GM18499 (cell line): ENCODE measurements around the gene ZMYM5.
"Not testable (repeated sequence)": the region's sequence is repeated elsewhere in the genome, so short reads cannot be mapped to it uniquely, and the experiment has no call there.

Experiments used
- ATAC-seq: cut with Tn5 transposase; IDR thresholded peaks from one replicate; pipeline ENCODE4 v1.9.1; 2021; ENCODE audit warnings: moderate number of reproducible peaks; ENCODE audit not compliant: insufficient read depth, unreplicated experiment

The ZMYM5 gene

DNA sequence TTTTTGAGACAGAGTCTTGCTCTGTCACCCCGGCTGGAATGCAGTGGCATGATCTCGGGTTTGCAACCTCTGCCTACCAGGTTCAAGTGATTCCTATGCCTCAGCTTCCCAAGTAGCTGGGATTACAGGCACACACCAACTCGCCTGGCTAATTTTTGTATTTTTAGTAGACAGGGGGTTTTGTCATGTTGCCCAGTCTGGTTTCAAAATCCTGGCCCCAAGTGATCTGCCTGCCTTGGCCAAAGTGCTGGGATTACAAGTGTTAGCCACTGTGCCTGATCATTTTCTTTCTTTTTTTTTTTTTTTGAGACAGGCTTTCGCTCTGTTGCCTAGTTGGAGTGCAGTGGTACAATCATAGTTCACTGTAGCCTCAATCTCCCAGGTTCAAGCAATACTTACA is 28.7 kb downstream of the ZMYM5 start:
- no peak for ATAC-seq

DNA sequence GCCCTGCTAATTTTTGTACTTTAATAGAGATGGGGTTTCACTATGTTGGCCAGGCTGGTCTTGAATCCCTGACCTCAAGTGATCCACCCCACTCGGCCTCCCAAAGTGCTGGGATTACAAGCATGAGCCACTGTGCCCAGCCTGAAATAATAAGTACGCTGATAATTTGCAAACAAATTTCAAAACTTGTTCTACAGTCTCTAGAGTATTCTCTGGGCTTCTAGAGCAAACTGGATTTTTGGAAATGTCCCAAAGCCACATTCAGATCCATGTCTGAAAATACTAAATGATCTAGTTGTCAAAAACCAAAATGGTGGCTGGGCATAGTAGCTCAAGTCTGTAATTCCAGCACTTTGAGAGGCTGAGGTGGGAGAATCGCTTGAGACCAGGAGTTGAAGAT is 40.8 kb downstream of the ZMYM5 start:
- no peak for ATAC-seq

DNA sequence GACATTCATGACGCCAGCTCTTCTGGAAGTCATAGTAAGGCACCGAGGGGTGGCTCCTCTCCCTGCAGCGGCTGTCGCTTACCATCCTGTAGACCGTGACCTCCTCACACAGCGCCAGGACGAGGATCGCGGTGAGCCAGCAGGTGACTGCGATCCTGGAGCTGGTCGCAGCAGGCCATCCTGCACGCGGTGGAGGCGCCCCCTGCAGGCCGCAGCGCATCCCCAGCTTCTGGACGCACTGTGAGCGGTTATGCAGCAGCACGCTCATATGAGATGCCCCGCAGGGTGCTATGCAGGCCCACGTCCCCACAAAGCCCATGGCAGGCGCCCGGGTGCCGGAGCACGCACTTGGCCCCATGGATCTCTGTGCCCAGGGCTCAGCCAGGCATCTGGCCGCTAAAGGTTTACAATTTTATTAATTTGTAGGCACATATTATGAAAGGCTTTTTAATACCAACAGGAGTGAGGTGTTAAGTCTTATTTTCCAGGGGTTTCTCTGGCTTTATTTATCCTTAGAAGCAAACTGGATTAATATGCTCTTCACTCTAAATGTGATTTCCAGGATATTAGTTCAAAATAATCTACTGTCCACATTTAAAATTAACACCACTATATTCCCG is 45.1 kb downstream of the ZMYM5 start:
- ATAC-seq, result no peak

DNA sequence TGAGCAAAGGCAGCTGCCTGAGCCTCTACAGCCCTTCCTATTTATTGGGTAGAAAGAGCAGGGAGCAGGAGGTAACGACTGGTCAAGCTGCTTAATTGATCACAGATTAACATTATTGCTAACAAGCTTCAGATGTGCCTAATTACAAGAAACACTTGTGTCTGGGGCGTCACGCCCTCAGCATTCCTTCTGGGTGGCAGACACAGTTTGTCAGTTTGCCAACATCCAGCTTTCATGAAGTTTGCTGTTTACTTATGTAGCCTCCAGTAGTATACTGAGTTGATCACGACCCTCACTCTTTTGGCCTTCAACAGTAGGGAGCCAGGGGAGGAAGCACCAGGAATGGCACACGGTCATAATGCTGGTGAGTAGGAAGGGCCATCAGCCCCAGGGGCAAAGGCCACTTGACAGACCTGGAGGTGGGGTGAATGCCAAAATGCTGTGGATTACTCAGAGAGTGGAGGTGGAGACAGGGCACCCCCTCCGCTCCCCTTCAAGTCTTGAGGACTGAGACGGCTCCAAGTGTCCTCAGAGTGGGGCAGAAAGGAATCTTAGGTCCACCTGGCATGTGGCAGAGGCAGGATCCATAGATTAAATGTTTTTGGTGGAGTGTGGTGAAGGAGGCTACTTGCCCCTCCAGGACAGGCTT is 45.8 kb downstream of the ZMYM5 start:
- ATAC-seq, result no peak

DNA sequence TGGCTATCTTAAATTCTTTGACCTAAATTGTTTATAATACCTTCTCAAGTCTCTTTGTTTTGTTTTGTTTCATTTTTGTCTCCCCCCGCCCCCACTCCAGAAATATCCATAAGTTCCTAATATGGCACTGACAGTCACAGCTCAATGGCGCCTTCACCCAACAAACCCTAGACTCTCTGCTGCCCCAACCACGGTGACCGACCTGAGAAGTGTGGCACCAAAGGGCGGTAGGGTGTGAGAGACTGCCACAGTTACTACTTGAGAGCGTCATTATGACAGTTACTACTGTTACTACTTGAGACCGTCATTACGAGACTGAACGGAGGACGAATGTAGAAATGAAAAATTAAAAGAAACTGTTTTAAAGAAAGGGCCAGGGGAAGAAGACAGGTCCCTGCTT is 46.3 kb downstream of the ZMYM5 start:
- no peak for ATAC-seq

DNA sequence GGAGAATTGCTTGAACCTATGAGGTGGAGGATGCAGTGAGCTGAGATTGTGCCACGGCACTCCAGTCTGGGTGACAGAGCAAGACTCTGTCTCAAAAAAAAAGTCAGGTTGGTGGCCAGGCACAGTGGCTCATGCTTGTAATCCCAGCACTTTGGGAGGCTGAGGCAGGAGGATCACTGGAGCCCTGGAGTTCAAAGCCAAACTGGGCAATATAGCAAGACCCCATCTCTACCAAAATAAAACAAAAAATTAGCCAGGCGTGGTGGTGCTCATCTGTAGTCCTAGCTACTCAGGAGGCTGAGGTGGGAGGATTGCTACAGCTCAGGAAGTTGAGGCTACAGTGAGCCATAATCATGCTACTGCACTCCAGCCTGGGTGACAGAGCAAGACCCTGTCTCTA is 47.6 kb downstream of the ZMYM5 start:
- ATAC-seq, result not testable (repeated sequence)

DNA sequence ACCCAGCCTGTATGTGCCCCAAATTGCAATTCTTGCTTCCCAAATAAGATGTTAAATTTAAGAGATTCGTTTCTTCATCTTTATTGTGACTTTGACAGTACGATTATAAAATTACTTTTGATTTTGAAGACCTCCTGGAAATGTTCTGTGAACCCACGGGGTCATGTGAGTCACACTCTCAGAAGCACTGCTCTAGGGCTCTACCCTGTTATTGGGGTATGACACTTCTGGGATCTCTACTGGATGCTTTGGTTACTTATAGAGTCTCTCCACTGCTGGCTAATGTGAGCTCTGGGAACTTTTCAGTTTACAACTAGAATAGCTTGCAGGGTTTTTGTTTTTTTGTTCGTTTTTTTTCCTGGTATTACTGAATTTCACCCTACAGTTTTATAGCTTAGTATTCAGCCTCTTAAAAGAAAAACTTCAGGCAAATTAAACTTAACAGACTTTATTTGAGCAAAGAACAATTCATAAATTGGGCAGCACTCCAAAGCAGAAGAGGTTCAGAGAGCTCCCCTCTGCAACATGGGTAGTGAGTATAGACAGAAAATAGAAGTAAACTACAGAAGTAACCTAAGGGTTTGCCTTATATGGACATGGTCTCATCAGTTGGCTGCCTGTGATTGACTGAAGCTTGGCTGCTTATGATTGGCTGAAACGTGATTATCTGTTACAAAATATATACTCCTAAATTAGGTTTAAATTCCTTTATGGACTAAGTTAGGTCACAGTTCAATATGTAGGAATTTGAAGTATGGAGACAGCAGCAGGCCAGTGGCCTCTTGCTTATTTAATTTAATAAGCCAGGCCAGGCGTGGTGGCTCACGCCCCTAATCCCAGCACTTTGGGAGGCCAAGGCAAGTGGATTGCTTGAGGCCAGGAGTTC is 52.2 kb downstream of the ZMYM5 start:
- ATAC-seq, result no peak

DNA sequence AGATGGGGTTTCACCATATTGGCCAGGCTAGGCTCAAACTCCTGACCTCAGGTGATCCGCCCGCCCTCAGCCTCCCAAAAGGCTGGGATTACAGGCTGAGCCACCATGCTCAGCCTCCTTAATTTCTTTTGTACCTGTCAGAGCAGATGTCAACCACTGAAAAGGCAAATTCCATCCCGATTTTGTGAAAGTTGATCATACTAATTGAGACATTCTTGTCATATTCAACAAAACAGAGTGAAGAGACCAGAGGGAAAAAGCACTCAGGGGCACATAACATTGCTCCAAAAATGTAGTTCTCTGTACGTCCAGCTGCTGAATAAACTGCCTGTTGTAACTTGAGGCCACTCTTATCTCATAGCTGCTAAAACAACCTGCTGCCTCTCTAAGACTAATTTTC is 53.3 kb downstream of the ZMYM5 start:
- ATAC-seq, result no peak

DNA sequence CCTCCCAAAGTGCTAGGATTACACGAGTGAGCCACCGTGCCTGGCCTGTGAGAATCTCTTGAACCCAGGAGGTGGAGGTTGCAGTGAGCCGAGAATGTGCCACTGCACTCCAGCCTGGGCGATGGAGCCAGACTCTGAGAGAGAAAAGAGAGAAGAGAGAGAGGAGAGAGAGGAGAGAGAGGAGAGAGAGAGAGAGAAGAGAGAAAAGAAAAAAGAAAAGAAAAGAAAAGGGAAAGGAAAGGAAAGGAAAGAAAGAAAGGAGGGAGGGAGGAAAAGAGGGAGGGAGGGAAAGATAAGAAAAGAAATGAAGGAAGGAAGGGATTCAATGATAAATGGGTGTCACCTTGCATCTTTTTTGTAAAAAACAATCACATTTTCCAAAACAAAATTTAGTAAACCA is 57.7 kb downstream of the ZMYM5 start:
- no peak for ATAC-seq

DNA sequence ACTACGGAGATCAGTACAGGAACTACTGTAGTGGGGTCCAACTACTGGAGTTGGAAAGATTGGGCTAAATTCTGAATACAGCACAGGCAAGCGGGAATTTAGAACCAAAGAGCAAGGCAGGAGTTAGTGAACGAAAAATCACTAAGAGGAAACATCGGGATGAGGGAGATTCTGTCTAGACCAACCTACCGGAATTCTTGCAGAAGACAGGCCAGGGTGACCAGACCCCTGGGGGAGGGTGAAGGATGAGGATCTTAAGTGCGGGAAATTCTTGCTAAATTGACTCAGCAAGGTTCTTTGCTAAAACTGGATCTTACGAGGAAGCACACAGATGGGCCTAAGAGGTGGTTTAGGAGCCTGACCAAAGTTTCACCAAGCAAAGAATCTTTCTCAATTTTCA is 67.5 kb downstream of the ZMYM5 start:
- ATAC-seq, result no peak

DNA sequence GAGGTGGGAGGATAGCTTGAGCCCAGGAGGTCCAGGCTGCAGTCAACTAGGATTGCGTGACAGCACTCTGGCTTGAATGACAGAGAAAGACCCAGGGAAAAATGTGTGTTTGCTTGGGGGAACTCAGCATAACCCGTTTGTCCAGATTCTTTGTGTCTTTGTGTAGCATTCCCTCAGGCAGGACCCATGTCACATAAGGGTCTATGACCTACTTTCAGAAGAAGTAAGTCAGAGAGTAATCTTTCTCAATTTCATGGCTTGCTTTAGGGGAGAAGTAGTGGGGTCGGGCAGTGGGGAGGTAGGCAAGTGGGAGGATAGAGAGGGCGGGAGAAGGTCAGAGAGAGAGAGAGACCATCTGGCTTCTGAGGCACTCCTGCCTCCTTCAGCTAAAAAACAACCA is 68.8 kb downstream of the ZMYM5 start:
- ATAC-seq, result no peak

DNA sequence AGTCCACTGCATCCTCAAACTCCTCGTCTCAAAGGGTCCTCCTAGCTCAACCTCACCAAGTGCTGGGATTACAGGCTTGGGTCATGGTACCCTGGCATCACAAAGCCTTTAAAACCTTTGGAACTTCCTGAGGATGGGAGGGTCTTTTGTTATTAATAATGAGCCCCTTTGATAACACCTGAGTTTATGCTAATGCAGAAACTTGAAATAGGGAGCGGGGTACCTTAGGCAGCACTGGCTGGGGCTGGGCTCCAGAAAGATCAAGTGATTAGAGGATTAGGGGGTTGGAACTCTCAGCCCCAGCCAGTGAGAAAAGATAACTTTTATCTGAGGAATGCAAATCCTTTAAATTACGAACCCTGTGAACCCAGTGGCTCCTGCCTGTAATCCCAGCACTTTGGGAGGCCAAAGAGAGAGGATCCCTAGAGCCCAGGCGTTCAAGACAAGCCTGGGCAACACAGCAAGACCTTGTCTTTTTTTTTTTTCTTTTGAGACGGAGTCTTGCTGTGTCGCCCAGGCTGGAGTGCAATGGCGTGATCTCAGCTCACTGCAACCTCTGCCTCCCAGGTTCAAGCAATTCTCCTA is 71.4 kb downstream of the ZMYM5 start:
- ATAC-seq, result no peak

DNA sequence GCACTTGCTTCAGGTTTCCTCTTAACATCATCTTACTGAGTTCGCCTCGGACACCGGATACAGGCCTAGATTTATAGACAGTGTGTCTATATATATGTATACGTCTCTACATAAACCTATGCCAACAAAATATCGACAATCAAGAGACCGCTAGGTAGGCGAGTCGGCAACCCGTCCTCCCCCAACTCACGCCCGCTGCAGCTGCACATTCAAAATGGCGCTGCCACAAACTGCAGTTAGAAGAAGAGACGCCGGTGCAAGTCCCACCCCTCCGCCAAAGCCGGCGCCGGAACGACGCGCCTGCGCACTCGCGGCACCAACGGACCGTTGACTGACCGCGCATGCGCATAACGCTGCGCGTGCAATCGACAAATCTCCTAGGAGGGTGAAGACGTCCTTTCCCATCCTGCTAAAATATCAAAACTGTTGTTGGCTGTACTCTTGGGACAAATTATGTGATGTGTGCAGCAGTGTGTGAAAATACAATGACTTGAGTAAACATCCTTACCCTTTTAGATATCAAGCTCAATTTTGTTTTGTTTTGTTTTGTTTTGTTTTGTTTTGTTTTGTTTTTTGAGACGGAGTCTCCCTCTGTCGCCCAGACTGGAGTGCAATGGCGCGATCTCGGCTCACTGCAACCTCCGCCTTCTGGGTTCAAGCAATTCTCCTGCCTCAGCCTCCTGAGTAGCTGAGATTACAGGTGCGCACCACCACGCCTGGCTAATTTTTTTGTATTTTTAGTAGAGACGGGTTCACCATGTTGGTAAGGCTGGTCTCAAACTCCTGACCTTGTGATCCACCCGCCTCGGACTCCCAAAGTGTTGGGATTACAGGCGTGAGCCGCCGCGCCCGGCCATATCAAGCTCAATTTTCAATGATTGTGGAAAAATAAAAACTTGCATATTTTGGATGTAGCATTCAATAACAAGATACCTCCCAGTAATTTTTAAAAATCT is 80.4 kb downstream of the ZMYM5 start, which contains the start of gene PSPC1:
Gene PSPC1, minus strand, starts transcription at position 219 of the 956 bp plus-strand sequence. Its CDS starts 188 bp downstream, at position 31.
- not testable (repeated sequence) for ATAC-seq

DNA sequence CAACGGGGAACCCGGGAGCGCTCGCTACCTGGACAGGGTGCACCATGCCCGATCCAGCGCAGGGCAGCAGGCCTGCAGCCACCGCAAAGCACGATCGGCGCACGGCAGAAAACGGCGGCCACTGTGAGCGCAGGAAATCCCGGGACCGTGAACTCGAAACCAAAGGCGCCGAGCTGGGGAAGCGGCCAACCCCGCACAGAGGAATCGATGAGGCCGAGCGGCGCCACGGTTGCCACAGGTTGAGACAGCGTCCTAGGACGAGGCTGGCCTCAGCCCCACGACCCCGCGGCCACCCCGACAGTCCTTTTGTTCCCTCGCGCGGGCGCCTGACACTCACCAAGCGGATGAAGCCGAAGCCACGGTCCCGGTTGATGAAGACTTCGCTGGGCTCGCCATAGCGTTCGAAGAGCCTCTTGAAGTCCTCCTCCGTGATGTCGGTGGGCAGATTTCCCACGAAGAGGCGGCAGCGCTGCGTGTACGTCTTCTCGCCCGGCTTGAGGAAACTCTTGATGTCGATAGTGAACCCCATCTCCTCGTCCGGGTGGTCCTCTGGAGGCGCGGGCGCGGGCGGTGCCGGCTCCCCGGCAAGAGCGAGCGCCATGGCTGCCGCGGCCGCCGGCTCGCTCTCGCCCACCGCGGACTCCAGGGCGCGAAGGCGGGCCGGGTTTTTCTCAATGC is 81.3 kb downstream of the ZMYM5 start:
- no peak for ATAC-seq

DNA sequence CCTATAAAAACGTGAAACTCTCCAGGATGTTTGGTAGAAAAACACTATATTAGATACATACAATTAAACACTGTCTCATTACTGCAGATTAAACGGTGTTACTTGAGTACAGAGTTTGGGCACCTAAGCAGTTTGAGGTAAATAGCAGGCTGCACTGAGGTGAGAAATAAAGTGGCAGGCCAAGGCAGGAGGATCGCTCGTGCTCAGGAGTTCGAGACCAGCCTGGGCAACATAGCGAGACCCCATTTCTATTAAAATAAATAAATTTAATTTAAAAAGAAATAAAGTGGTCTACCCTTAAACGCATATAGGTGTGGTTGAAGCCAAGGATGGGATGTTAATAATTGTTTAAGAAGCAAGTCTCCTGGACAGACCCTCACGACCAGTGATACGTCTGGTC is 81.9 kb downstream of the ZMYM5 start:
- ATAC-seq, result no peak

DNA sequence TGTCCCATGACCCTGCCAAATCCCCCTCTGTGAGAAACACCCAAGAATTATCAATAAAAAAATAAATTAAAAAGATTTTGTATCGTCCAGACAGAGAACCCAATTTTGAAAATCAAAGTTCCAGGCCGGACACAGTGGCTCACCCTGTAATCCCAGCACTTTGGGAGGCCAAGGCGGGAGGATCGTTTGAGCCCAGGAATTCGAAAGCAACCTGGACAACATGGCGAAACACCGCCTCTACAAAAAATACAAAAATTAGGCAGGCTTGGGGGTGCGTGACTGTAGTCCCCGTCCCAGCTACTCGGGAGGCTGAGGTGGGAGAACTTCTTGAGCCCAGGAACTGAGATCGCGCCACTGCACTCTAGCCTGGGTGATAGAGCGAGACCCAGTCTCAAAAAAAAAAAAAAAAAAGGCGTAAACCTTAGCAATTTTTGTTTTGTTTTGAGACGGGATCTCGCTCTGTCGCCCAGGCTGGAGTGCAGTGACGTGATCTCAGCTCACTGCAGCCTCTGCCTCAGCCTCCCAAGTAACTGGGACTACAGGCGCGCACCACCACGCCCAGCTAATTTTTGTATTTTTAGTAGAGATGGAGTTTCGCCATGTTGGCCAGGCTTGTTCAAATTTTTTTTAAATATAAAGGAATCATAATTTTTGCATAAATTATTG is 82.6 kb downstream of the ZMYM5 start:
- ATAC-seq, result not testable (repeated sequence)
